ENCODE data around the gene TC2N.
"Not testable (repeated sequence)": the region's sequence is repeated elsewhere in the genome, so short reads cannot be mapped to it uniquely, and the experiment has no call there.

The TC2N gene

GRCh38 chr14:91889477-91890211 lies 22.3 kb upstream of the TC2N start:
- DNase-seq (ENCODE audit: low read depth) = no peak

DNA sequence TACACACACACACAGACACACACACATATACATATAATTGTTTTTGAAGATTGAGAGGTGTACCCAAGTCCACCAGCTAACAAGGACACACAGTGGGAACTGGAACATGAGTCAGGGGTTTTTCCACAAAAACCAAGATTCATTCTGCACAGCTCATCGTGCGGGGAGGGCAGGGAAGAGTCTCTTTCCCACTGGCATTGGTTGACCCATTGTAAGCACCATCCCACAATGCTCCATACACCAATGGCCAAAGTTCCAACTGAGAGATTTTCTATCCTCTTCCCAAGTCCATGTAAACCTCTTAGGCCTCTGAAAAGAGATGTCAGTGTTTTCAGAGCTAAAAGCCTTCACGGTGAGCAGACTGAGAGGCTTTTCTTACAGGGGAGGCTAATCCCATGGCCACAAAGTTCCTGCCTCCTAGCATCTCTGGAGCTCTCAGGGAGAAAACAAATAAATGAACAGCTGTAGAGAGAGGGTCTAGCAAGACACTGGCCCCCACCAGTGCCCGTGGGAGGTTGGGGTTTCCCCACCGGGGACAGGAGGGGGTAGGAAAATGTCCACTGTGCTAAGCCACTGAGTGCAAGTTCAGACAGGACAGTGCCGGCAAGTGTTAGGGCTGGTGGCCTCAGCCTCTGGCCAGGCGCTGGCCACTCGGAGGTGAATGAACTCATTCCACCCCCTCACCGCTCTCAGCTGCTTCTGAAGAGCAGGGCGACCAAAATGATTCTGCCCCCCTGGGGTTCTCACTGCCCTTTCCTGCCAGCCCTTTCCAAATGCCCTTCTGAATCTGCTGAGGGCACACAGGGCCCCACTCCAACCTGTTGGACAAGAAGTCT lies 21.5 kb upstream of the TC2N start:
- DNase-seq (ENCODE audit: low read depth) = peak; percentile 24

- no peak for DNase-seq (ENCODE audit: low read depth)
Observed at GRCh38 chr14:91886961-91887360, 19.6 kb upstream of the TC2N start.

DNA sequence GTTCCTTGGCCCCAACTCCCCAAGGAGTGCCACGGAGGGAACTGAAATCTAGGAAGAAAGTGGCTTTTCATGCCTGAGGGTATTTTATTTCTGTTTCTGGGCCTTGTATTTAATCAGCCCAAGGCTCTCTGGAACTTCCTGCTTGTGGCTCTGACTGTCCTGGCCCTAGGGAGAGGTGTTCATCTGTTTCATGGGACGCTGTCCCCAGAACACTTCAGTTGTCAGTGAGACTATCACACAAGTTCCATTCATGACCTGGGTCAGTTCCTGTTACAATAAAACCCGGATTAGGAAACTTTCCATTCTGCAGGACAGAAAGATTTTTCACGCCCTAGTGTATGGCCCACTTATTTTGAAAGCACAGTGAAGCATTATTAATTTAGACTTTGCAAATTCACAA lies 18.5 kb upstream of the TC2N start:
- no peak for DNase-seq (ENCODE audit: low read depth)

- no peak for DNase-seq (ENCODE audit: low read depth)
Observed at GRCh38 chr14:91885113-91885712, 17.9 kb upstream of the TC2N start.

GRCh38 chr14:91884664-91885063 lies 17.3 kb upstream of the TC2N start:
- peak; percentile 24 for DNase-seq (ENCODE audit: low read depth)

- no peak for DNase-seq (ENCODE audit: low read depth)
Observed at GRCh38 chr14:91883753-91884152, 16.4 kb upstream of the TC2N start.

- DNase-seq (ENCODE audit: low read depth) = no peak
Observed at GRCh38 chr14:91882776-91883175, 15.4 kb upstream of the TC2N start.

- no peak for DNase-seq (ENCODE audit: low read depth)
Observed at GRCh38 chr14:91882369-91882768, 15.0 kb upstream of the TC2N start.

- no peak for DNase-seq (ENCODE audit: low read depth)
Observed at GRCh38 chr14:91879196-91879595, 11.9 kb upstream of the TC2N start.

DNA sequence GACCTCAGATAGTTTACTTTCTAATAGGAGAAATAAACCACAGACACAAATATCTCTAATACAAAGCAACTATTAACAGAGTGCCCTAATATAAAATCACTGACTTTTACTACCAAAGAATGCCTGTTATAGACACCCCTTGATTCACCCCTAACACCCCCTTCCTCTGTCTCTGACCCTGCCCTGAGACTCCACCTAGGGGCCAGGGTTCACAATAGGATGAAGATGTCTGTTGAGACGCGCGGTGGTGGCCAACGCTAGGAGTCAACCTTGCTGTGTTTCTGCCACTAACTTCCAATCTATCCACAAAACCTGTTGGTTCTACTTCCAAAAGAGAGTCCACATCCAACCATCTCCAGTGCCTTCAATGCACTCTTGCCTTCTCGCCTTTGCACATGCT lies 10.9 kb upstream of the TC2N start:
- DNase-seq (ENCODE audit: low read depth) = no peak

GRCh38 chr14:91877376-91877915 lies 10.1 kb upstream of the TC2N start:
- no peak for DNase-seq (ENCODE audit: low read depth)

- DNase-seq (ENCODE audit: low read depth) = no peak
Observed at GRCh38 chr14:91876492-91876891, 9.2 kb upstream of the TC2N start.

DNA sequence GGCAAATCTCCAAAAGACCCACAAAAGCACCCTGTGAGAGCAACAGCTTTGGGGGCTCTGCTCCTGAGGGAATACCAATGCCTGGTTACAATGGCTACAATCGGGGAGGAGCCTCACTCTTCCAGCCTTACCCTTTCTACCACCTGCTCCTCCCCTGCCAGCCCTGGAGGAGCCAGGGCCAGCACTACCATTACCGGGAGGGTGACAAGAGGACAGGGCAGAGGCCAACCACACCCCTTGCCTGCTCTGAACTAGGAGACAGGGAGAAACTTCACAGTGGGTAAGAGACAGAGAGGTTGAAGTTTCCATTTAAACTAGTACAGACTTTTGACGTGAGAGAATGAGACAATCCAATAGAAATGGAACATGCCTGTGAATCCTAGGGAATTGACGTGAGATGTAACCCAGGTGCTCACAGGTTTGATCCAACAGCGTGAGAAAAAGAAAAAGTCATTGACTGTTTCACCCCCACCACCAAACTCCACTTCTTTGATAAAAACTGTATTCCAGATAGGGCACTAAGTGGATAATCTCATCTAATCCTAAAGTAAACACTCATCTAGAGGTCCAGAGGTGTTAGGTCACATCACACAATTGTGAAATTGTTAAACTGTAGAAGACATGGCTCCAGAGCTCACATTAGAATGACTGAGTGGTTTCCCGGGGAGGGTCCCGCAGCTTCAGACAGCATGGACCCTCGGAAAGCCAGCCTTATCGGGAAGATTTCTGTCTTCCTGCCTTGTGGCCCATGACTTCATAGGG lies 8.4 kb upstream of the TC2N start:
- DNase-seq (ENCODE audit: low read depth) = no peak

DNA sequence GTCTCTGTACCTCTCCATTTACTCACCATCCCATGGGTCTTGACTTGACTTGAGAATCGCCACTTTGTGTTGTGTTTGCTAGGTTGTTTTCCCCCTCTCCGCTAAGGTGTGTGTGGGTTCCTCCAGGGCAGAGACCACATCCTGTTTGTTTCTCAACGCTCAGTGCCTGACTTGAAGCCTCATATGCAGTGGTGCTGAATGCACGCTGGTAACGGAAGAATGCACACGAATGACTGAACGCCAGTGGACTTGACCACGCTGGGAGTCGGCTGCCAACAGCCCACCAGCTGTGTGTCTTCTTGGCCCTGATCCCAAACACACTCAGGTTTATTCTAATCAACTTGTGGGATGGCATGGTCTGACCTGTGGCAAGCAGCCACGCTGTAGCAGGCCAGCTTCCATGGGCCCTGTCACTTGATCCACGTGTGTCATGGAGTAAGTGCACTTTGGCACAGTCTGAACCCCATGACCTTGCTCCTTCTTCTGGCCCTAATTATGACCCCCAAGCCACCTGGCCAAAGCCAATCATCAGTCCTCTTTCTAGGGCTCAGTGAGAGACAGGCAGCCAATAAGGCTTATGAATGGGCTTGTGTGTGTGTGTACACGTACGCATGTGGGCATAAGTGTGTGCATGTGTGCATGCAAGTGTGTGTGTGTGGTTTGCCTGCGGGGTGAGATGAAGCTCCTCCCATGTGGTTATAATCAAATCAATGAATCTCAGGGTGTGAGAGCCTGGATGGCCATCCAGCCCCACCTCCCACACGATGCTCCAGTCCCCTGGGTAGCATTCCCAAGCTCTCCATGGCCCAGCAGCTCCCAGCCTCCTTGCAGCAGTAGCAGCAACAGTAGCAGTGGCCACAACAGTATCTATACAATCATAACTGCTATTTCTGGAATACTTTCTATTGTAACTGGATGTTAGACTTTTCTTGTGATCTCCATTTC lies 6.4 kb upstream of the TC2N start:
- DNase-seq (ENCODE audit: low read depth) = no peak

DNA sequence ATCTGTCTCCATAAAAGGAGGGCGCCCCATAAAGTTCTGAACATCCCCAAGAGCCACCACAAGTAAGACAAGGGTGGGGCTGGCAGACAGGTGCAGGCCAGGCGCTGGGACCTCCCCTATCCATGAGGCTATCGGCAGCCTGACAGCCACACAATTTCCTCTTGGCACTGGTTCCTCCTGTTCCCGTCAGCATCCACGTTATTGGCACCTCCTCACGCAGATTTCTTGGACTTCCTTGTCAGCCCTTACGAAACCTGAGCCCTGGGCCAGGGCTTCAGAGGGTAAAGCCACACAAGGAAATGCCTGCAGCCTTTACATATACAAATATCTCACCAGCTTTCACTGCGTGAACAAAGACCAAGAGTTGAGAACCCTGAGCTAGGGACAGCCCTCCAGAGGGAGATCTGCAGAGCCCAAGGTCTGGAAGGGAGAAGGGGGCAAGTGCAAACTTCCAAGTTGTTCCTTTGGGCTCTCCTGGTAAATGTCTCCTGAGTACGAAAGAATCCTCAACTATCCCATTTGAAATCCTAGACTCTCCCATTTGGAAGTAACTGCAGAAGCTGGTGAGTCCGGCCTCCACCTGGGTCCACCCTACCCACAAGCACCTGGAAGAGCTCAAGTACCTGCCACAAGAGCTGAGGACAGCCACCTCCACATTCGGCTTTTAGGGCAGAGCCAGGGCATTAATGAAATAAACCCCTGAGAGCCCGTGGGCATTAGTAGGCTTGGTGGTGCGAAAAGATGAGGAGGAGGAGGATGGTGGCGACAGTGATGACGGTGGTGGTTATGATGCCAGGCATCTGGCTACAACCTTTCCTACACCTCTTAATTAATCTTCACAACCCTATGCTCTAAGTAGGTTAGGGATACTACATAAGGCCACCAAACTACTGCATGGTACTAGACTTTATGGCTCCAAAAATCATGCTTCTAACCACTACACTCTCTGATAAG lies 5.5 kb upstream of the TC2N start:
- no peak for DNase-seq (ENCODE audit: low read depth)

- DNase-seq (ENCODE audit: low read depth) = no peak
Observed at GRCh38 chr14:91872011-91872501, 4.7 kb upstream of the TC2N start.

DNA sequence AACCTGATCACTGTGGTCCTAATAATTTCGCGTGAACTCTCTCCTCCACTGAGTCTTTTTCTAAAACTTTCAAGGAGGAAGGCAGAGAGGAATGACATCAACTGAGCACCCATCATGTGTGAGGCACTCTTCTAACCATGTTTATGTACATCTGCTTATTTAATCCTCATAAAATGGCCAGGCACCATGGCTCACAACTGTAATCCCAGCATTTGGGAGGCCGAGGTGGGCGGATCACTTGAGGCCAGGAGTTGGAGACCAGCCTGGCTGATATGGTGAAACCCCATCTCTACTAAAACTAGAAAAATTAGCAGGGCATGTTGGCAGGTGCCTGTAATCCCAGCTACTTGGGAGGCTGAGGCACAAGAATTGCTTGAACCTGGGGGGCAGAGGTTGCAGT lies 4.1 kb upstream of the TC2N start:
- not testable (repeated sequence) for DNase-seq (ENCODE audit: low read depth)

DNA sequence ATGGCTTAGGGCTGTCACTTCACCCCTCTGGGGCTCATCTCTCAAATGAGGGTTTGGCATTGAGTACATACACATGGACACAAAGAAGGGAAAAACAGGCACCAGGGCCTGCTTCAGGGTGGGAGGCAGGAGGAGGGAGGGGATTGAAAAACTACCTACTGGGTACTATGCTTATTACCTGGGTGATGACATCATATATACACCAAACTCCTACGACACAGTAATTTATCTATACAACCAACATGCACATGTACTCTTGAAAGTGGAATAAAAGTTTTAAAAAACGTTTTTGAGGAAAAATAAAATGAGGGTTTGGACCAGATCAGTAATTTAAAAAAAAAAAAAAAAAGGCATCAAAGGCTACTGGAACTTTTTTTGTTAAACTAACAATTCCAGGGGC lies 3.6 kb upstream of the TC2N start:
- no peak for DNase-seq (ENCODE audit: low read depth)

DNA sequence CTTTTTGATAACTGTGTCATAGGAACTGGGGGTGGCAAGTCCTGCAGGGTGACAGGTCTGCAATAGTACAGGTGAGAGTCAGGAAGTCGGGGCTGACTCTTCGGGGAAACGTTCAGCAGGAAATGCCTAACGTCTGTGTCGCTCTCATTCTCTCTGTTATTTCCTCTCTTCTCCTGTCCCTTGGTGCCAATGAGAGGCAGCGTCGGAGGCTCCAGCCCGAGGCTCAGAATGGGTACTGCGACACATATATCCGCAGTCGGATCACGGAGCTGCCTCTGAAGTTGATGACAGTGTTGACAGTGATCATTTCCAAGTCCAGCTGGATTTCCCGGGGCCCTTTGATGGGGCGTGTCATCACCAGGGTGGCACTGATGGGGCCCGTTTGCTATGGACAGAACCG lies 2.7 kb upstream of the TC2N start:
- DNase-seq (ENCODE audit: low read depth) = no peak
